Measurements from ENCODE around the gene PSMA5. TPM values are rescaled to one million over a fixed set of nuclear protein-coding genes. Genes with fewer than 3 reads are reported as not detected.

Gene PSMA5
- total RNA-seq, 1 donor from 2014 or later: 99.8 TPM

DNA sequence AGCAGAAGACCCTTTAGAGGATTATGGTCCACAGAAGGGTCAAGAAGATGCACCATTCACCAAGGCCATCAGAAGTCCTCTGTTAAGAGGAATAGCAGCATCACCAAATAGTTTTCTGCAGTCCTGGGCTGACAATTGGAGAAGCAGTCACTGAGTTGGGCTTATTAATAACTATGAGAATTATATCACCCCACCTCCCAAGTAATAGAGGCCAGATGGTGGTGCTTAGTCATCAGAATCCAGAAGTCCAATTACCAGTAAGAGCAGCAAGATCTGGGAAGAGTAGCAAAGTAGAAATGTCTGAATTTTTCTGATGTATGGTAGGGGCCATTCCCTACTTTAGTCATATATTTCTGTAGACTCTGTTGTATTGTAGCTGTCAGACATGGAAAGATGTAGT is 6.1 kb upstream of the PSMA5 start:
- Mint-ChIP-seq H3K27me3 (ENCODE audit: low read depth) (peaks cover 3% of the 10 kb centered on the region), H3K27ac (ENCODE audit: unreplicated experiment) (no peak overlapping the region), H3K36me3 (ENCODE audit: low read depth) (peaks cover 5% of the 10 kb centered on the region), H3K9me3 (peaks cover 17% of the 10 kb centered on the region), H3K4me3 (no peak overlapping the region), H3K4me1 (peaks cover 3% of the 10 kb centered on the region)
- no peak for DNase-seq (ENCODE audit: low read depth, low spot score)
- TF ChIP-seq, protein P1, sequence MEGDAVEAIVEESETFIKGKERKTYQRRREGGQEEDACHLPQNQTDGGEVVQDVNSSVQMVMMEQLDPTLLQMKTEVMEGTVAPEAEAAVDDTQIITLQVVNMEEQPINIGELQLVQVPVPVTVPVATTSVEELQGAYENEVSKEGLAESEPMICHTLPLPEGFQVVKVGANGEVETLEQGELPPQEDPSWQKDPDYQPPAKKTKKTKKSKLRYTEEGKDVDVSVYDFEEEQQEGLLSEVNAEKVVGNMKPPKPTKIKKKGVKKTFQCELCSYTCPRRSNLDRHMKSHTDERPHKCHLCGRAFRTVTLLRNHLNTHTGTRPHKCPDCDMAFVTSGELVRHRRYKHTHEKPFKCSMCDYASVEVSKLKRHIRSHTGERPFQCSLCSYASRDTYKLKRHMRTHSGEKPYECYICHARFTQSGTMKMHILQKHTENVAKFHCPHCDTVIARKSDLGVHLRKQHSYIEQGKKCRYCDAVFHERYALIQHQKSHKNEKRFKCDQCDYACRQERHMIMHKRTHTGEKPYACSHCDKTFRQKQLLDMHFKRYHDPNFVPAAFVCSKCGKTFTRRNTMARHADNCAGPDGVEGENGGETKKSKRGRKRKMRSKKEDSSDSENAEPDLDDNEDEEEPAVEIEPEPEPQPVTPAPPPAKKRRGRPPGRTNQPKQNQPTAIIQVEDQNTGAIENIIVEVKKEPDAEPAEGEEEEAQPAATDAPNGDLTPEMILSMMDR (conservative IDR thresholded peaks at IDR 0.05): no peak

DNA sequence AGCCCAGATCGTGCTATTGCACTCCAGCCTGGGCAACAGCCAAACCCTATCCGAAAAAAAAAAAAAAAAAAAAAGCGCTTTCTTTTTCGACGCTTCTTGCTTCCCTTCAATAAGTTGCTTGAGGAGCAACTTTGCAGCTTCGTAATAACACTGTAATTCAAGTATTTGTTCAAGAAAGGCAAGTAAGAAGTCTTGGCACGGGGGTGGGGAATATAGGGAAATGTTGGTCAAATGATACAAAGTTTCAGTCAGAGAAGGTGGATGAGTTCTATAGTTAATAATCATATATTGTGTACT is 871 bp upstream of the PSMA5 start:
- H3K9me3 Mint-ChIP-seq: no peaks in the 10 kb centered on the region
- no peaks in the 10 kb centered on the region for H3K36me3 Mint-ChIP-seq (ENCODE audit: low read depth)

DNA sequence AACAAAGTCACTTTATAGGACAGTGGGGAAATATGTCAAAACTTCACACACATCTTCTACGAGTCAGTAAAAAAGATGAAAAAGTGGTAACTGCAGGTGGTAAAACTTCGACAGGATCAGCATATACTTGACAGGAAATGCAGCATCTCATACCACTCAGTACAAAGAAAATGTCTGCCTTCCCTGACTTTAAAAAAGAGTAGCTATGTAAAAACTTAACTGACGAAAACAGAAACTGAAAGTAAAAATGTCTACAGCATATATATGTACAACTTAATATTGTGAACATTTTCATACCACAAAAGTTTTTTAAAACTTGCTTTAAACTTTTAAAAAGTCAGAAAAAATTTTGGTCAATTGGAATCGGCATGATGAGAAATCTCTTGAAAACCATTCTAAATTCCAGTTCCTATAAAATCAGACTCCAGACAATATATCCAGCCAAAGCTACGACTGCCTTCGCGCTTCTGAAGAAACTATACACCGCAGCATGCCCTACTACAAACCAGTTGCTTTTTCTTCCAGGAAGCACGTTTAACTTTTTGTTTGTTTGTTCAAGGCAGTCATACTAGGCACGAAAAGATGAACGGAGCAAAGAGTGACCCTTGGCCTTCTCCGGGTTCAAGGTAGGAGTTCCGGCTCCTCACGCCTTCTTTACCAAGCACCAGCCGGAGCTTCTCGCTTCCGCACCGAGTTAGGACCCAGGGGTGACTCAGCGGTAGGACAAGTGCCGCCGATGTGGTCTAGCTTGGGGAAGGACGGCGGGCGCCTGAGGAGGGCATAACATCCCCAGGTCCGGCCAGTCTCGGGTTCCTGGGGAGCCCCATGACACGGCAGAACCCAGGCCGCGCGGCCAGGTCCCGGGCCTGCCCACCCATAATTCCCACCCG is 612 bp downstream of the PSMA5 start:
- peak; percentile 19 for DNase-seq (ENCODE audit: low read depth, low spot score)
- H3K4me1 Mint-ChIP-seq: peaks cover 33% of the 10 kb centered on the region
- H3K36me3 Mint-ChIP-seq (ENCODE audit: low read depth): no peaks in the 10 kb centered on the region
- peak overlapping the region; percentile 98 for H3K4me3 Mint-ChIP-seq
- H3K27me3 Mint-ChIP-seq (ENCODE audit: low read depth): no peaks in the 10 kb centered on the region
- peak overlapping the region; percentile 94 for H3K27ac Mint-ChIP-seq (ENCODE audit: unreplicated experiment)
- H3K9me3 Mint-ChIP-seq: no peaks in the 10 kb centered on the region
- TF ChIP-seq, protein P1 (conservative IDR thresholded peaks at IDR 0.05): no peak

More for the DNA sequence above, 871 bp upstream of the PSMA5 start:
- DNase-seq (ENCODE audit: low read depth, low spot score): no peak
- Mint-ChIP-seq H3K4me3 (peak overlapping the region; percentile 98), H3K4me1 (peaks cover 33% of the 10 kb centered on the region), H3K27ac (ENCODE audit: unreplicated experiment) (no peak overlapping the region), H3K27me3 (ENCODE audit: low read depth) (no peaks in the 10 kb centered on the region)
- TF ChIP-seq, protein P1 (conservative IDR thresholded peaks at IDR 0.05): no peak

DNA sequence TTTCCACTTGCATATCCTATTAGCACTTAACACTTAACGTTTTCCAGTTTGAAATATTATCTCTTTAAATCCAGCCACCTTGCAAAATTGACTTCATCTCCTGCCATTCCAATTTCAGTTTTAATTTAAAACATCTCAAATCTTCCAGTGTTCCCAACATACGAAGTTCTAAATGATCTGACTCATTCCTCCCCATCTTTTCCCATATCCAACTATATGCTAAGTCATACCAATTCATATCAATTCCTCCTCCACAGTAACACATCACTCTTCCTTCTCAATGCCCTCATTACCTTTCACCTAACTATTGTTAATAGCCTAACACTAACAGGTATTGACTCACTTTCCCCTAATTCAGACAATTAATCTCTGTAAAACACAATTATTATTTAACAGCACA is 2.8 kb downstream of the PSMA5 start:
- peaks cover 33% of the 10 kb centered on the region for H3K4me1 Mint-ChIP-seq
- TF ChIP-seq, protein P1 (conservative IDR thresholded peaks at IDR 0.05): no peak
- H3K27me3 Mint-ChIP-seq (ENCODE audit: low read depth): no peaks in the 10 kb centered on the region

DNA sequence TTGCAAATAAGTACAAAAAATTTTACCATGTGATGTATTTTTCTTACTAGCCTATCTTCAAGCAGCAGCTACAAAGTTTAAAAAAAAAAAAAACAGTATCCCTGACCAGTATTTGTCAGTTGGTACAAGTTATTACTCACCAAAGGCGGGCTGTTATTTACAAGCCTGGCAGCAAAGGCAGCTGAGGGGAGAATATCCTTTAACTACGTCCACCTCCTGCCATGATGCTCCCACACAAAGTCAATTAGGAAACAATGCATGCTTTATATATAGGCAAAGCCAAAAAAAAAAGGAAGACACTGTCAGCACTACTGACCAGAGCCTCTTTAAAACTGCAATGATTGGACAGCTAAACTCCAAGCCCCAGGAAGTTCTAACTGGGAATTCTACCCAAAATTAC is 13.7 kb downstream of the PSMA5 start:
- Mint-ChIP-seq H3K4me3 (no peak overlapping the region), H3K4me1 (peaks cover 10% of the 10 kb centered on the region), H3K36me3 (ENCODE audit: low read depth) (peaks cover 9% of the 10 kb centered on the region), H3K27me3 (ENCODE audit: low read depth) (no peaks in the 10 kb centered on the region), H3K27ac (ENCODE audit: unreplicated experiment) (no peak overlapping the region), H3K9me3 (no peaks in the 10 kb centered on the region)
- TF ChIP-seq, protein P1 (conservative IDR thresholded peaks at IDR 0.05): no peak
- no peak for DNase-seq (ENCODE audit: low read depth, low spot score)

More for the DNA sequence above, 2.8 kb downstream of the PSMA5 start:
- DNase-seq (ENCODE audit: low read depth, low spot score): no peak
- H3K9me3 Mint-ChIP-seq: no peaks in the 10 kb centered on the region
- no peaks in the 10 kb centered on the region for H3K36me3 Mint-ChIP-seq (ENCODE audit: low read depth)
- no peak overlapping the region for H3K27ac Mint-ChIP-seq (ENCODE audit: unreplicated experiment)
- peak overlapping the region; percentile 11 for H3K4me3 Mint-ChIP-seq
